Activated CD8-positive, alpha-beta memory T cell treated with anti-CD3 and anti-CD28 coated beads for 24 hours (primary cell): ENCODE results near the gene KRTAP10-1.

Experiments used
- DNase-seq: peaks from one replicate; pipeline ENCODE4 v3.0.0-alpha.2; 2020

KRTAP10-1 gene

DNA sequence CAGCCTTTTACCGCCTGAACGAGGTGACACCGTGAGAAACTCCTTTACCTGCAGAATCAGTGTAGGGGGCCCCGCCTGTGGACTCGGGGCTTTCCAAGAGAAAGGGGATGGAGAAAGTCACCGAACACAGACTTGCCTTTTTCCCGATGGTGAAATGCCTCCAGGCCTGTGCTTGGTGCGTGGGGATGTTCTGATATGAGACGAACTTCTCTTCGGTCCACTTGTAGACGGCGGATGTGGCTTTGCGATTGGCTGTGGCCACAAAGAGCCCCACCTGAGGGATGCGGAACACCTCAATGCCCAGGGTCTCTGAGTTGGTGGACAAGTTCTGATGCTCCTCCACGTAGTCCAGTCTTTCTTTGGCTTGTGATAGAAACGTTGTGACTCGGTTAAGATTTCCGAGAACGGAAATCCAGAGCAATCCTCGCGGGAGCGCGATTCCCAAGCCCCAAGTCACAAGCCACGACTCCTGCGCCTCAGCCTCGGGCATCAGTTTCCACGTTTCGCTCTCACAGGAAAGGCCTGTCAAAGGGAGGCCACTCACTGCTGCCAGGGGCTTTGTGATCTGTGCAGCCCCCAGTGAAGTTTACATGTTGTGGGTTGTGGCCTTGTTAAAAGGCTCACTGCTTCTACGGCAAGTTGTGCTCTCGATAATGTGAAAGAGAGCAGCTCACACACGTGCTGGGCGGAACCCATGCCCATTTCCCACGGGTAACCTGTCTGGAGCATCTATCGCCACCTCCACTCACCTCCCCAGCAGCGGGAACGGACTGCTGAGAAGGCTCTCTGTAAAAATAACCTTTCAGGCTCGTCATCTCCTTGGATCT lies 12.6 kb downstream of the KRTAP10-1 start:
- no peak for DNase-seq

DNA sequence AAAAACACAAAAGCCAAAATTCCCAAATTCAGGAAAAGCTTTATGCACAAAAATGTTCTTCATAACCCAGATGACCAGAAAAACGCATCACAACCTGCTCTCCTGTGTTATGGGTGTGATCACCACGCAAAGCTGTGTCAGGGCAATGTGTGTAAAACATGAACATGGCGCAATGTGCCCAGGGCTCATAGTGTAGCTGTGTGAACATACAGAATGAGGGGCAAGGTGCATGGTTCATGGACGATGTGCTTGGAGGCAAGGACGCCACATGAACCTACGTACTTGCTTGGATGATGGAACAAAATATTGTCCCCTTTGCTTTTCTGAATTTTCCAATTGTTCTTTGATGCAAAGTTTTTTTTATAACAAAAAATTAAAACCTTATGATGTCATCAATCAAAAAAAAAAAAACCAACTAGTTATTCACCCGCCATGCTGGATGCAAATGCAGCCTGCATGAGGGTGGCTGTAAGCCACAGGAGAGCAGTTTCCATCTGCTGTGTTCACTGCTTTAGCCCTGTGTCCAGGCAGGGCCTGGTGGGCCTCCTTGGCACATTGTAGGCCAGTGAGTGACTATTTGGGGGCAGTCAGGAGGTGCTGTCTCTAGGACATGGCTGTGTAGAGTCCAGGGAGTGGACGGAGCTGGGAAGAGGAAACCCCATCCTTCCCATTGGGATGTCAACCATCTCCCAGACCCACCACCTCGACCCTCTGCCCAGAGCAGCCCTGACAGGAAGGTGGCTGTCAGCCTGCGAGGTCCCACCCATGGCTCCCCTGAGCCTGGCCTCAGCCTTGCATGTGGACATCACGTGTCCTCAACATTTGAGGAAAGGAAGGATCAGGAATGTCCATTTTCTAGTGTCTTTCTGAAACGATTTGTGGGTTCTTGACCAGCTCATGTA lies 13.6 kb downstream of the KRTAP10-1 start:
- no peak for DNase-seq

DNA sequence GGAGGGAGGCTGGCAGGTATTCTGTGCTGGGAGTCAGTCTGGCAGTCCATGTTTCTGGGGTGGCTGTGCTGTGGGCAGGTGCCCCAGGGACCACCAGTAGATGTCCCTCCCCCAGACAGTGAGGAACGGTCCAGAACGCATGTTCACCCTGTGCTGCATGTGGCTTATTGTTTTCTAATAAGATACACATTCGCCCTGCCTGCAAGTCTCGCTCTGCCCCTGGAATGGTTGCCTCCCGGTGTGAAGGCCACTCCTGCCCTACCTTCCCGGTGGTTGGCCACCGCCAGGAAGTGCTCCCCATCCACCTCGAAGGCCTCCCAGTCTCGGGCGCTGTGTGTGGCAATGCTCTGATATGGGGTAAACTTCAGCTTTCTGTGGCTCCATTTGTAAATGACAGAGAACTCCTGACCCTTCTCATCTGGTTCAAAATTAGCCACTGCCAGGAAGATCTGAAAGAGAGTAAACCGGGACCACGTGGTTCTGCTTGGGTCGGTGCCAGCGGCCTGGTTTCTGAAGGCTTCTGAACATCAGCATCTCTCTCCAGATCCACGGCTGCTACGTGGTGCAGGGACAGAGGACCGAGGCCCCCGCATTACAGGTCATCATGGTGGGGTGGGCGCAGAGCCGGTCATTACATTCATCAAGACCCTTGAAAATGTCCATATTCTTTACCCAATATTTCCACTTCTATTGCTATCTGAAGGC lies 14.5 kb downstream of the KRTAP10-1 start:
- DNase-seq: no peak

DNA sequence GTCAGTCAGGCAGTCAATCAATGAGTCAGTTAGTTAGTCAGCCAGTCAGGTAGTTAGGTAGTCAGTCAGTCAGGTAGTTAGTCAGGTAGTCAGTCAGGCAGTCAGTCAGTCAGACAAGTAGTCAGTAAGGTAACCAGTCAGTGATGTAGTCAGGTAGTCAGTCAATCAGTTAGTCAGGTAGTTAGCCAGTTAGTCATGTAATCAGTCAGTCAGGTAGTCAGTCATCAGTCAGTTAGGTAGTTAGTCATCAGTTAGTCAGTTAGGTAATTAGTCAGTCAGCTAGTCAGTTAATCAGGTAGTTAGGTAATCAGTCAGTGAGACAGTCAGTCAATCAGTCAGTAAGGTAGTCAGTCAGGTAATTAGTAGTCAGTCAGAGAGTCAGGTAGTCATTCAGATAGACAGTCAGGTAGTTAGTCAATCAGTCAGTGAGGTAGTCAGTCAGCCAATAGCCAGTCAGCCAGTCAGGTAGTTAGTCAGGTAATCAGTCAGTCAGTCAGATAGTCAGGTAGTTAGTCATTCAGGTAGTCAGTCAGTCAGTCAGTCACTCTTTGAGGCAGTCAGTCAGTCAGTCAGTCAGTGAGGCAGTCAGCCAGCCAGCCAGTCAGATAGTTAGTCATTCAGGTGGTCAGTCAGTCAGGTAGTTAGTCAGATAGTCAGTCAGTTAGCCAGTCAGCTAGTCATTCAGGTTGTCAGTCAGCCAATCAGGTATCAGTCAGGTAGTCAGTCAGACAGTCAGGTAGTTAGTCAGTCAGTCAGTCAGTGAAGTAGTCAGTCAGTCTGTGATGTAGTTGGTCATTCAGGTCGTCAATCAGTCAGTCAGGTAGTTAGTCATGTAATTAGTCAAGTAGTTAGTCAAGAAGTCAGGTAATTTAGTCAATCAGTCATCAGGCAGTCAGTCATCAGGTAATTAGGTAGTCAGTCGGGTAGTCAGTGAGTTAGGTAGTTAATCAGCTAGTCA lies 15.3 kb downstream of the KRTAP10-1 start:
- DNase-seq: no peak

DNA sequence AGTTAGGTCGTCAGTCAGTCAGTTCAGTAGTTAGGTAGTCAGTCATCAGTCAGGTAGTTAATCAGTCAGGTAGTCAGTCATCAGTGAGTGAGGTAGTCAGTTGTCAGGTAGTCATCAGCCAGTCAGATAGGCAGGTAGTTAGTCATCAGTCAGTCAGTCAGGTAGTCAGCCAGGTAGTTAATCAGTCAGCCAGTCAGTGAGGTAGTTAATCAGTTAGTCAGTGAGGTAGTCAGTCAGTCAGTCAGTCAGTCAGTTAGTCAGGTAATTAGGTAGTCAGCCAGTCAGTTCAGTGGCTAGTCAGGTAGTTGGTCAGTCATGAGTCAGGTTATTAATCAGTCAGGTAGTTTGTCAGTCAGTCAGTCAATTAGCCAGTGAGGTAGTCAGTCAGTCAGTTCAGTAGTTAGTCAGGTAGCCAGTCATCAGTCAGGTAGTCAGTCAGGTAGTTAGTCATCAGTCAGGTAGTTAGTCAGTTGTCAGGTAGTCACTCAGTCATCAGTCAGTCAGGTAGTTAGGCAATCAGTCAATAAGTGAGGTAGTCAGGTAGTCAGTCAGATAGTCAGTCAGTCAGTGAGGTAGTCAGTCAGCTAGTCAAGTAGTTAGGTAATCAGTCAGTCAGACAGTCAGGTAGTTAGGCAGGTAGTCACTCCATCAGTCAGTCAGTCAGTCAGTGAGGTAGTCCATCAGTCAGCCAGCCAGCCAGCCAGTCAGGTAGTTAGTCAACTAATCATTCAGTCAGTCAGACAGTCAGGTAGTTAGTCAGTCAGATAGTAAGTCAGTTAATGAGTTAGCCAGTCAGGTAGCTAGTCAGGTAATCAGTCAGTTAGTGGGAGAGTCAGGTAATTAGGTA lies 16.2 kb downstream of the KRTAP10-1 start:
- no peak for DNase-seq

DNA sequence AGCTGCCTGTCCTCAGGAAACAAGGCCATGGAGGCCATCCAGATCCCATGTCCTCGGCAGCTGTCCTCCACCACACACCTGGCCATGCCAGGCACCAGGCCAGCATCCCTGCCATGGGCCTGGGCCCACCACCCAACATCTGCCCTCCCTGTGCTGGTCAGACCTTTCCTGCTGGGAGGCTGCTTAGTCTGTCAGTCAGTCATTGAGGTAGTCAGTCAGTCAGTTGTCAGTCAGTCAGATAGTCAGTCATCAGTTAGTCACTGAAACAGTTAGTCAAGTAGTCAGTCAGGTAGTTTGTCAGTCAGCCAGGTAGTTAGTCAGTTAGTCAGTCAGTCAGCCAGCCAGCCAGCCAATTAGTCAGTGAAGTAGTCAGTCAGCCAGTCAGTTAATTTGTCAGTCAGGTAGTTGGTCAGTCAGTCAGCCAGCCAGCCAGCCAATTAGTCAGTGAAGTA lies 17.2 kb downstream of the KRTAP10-1 start:
- no peak for DNase-seq

DNA sequence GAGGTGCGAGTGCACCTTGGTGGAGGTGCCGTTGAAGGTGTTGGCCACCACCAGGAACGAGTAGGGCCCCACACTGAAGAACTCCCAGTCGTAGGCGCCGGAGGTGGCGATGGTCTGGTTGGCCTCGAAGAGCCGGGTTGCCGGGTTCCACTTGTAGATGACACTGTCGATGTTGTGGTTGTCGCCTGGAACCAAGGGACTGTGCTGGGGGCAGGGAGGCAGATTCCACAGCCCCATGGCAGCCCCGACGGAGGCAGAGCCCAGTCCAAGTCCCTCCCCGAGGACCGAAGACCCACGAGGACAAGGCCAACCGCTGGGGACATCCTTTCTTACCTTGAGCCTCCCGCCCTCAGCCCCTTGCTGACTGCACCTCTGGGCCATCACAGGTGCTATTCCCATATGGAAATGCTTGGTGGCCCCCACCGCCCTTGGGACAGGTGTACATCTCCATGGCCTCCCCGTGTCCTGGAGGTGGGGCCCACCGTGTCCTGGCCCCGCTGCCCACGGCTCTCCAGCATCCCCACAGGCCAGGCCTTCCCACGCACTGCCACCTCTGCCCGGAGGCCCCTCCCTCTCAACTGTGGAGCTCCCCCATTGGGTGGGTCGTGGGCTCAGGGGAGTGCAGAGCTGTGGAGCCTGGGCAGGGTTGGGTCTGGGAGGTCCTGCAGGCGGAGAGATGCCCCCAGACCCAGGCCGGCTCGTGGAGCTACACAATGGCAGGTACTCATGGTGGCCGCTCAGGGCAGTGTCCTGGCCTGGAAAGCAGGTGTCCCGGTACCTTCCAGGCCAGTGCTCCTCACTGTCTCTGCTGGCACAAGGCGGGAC lies 17.9 kb downstream of the KRTAP10-1 start:
- DNase-seq: no peak

DNA sequence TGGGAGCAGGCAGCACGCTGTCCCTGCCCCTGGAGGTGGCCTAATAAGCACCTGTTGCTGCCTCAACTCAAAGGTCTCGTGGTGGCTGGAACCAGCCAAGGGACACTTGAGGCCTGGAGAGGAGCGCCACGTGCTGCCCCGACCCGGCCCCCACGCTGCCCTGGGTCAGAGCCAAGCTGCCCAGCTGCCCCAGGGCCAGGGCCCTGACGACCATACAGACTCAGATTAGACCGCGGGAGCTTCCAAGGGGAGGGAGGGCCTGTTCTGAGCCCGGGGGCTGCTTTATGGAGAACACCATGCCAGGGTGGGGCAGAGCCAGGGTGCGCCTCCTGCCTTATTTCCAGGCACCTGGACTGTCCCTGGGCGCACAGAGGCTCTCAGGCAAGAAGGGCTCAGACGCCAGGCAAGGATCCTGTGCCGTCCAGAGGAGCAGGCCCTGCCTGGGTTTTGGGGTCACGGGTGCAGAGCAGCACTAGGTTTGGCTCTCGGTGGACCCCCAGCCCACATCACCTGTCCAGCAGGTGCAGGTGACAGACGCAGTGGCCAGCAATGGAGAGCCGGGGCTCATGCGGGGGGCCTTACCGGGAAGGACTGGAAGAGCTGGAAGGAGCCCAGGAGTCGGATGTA lies 18.6 kb downstream of the KRTAP10-1 start:
- DNase-seq: no peak

DNA sequence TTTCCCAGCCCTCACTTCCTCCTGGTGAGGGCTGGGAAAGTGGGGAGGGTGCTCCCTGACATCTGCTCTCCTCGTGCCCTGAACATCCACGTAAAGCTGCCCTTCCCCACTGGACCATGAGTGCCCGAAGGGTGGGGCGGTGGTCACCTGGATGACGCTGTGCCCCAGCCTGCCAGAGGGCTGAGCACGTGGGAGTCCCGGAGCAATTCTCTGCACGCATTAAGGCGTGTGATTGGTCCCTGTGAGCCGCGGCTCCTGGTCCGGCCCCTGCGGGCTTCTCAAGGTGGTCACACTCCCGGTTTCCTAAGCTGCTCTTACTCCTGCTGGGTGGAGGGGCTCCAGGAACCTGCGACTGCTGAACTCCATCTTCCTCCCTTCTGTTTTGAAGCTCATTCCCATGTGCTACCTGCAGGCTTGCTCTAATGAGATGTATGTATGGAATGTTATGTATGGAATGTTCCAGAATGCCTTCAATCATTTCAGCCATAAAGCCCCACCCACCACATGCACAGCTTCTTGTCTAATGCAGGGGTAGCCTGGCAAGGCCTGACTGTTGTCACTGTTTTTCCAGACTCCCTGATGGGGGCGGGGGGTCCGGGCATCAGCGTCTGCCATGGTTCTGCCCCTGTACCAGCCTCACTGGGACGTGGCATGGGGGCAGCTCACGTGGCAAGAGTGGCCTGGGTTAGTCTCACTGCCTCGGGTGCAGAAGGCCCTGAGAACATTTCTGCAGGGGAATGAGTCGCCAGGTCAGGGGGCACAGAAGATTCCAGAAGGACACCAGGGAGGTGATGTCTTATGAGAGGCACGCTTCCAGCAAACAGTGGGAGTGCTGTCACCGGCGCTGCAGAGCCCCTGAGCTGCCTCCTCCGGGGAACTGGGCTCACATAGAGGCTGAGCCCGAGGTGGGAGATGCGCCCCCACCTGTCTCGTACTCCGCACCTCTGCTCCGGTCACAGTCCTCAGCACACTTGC lies 19.4 kb downstream of the KRTAP10-1 start:
- DNase-seq: no peak

DNA sequence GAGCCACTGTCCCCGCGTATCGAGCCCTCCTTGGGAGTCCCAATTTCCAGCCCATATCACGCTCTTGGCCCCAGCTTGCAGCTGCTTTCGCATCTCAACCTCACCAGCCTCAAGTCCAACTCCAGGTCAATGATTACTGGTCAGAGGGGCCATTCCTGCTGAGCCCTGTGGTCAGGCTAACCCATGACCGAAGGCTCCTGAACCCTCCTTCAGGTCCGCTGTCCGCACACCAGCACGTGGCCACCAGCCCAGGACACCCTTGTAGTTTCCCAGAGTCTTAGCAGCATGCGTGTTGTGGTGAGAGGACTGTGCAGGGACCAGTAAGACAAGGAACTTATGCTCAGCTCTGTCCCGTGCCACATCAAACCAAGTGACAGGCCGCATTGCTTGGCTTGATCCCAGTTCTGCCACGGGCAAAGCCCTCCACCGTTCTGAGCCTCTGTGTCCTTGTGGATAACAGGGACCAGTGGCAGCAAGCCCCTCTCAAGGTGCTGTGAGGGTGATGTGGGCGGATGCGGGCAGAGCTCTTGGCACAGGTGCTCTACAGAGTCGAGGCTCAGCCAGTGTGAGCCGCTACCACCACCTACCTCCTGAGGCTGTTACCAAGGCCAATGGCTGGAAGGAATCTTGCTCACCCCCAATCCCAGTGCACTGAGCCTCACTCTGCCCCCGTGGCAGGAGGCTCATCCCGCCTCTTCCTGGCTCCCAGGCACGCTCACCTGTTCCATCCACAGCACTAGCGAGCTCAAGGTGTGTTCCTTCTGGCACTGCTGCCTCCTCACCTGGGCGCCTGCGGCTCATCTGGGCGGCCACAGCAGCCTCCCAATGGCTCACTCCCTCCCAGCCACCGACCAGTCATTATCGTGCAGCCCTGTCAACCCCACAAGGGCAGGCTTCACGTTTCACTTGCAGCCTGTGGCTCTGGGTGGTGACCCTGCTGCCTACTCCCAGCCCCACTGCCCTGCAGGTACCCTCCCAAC lies 20.4 kb downstream of the KRTAP10-1 start:
- DNase-seq: no peak

DNA sequence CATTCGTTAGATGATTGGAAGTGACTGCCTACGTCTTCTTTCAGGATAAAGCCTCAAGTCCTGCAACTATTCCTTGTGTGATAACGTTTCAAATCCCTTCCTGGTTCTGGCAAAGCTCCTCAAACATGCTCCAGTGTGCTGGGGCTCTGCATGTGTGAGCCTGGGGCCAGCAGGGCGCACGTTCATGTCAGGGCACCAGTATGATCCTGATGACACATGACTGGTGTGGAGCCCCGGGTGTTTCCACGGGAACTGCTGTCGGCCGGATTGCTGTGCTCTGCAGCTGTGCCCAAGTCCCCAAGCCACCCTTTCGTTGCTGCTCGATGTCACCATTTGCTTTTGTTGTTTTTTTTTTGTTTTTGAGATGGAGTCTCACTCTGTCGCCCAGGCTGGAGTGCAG lies 21.3 kb downstream of the KRTAP10-1 start:
- DNase-seq: no peak

DNA sequence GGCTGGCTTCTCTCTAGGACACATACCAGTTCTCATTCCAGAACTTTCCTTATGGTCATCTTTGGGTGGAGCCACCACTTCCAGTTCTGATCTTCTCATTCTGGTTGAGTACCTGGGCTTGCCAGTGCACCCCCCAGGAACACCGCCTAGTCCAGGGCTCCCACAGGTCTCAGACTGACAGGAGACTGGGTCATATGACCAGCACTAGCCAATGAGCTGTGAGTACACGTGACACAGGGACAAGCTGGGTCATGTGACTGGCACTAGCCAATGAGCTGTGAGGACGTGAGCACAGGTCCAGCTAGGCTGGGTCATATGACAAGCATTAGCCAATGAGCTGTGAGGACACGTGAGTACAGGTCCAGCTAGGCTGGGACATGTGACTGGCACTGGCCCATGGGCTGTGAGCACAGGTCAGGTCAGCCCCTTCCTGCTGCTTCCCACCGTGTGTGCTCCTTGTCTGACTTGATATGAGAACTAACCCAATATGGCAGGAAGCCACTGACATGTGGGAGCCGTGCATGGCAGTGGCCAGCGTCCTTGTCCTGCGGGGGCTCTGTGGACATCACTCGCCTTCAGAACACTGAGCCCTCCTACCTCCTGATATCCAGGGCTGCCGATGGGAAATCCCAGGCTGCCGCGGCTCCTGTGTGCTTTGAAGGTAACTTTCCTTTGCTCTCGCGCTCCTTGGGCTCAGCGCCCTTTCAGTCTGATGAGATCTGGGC lies 22.7 kb downstream of the KRTAP10-1 start:
- no peak for DNase-seq

DNA sequence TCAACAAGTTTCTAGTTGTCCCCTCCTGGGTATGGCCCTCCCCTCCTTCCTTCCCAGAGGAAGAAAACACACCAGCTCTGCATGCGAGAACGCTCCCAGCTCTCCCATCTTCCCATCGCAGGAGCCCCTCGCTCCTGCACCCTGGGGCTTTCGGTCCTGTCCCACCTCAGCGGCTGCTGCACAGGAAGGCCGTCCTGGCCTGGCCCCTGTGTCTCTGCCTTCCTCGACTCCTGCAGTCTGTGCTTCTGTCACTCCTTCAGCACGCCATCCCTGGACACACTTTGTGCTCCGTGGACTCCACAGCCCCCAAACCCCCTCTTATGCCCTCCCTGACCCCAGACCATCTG lies 23.2 kb downstream of the KRTAP10-1 start:
- no peak for DNase-seq

DNA sequence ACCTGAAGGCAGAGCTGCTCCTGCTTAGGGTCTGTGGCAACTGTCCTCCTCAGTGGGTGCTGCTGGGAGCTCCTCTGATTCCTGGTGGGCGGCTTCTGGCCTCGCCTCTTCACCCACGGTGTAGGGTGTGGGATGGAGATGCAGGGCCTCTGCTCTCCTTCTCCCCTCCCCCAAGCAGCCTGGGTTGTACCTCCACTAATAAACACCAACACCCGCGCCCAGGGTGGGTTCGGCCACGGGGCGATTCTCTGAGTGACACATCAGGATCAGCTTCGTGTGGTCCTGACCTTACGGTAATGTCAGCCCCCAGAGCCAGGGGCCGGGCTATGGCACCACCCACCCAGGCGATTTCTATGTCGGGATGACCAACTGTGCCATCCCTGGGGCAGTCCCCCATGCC lies 23.7 kb downstream of the KRTAP10-1 start:
- DNase-seq: no peak

DNA sequence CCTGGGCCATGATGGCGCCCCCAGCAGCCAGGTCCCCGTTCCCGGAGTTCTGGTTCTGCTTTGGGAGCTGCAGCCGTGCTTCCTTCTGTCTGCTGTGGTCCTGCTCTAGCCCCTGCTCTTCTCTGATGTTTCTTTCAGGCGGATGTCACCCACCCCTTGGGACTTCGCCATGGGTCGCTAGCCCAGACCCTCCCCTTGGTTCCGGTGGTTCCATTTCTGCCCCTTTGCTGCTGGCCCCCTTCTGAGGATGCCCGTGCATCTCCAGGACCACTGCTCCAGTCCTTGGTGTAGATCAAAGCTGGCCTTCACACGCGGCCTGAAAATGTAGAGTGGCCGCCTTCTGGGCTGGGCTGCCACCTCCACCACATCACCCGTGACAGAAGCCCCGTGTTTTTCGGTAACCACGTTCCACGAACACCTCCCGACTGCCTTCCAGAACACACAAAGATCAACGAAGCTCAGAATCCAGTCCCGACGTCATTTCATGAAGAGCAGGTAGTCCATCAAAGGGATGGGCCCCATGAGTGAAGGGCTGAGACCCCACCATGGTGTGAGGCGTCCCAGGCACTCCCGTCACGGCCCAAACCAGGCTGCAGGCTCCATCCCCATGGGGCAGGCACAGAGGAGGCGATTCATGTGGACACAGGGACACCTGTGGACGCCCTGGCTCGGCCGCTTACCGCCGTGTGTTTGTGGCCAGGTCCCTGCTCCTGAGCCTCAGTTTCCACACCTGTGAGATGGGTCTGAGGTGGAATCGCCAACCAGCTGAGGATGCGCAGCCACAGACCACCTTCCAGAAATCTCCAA lies 24.4 kb downstream of the KRTAP10-1 start:
- DNase-seq: no peak
